OCI-LY3 (cell line): Measurements from ENCODE around the gene MIEF2.

Experiments
- EZH2phosphoT487 ChIP-seq: fragments of 200-600 bp; shearing (Covaris generic); IDR thresholded peaks from 2 replicates; pipeline ENCODE4 v1.6.1; 2018; ENCODE audit warnings: antibody characterized with exemption, mixed run types, low read depth
- TF ChIP-seq, protein P1 (sequence below): fragments of 200-600, 300-600 bp; sonication (generic); IDR thresholded peaks from 2 replicates; pipeline ENCODE4 v1.5.1; 2014; ENCODE audit warnings: antibody characterized with exemption, low read length, low read depth

GRCh38 chr17:18314731-18315561, 54.5 kb downstream of the MIEF2 start, which contains the start of the genes SMCR8 and TOP3A:
- TF ChIP-seq, protein P1, sequence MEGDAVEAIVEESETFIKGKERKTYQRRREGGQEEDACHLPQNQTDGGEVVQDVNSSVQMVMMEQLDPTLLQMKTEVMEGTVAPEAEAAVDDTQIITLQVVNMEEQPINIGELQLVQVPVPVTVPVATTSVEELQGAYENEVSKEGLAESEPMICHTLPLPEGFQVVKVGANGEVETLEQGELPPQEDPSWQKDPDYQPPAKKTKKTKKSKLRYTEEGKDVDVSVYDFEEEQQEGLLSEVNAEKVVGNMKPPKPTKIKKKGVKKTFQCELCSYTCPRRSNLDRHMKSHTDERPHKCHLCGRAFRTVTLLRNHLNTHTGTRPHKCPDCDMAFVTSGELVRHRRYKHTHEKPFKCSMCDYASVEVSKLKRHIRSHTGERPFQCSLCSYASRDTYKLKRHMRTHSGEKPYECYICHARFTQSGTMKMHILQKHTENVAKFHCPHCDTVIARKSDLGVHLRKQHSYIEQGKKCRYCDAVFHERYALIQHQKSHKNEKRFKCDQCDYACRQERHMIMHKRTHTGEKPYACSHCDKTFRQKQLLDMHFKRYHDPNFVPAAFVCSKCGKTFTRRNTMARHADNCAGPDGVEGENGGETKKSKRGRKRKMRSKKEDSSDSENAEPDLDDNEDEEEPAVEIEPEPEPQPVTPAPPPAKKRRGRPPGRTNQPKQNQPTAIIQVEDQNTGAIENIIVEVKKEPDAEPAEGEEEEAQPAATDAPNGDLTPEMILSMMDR, result no peak
- no peak for TF ChIP-seq EZH2phosphoT487
